Amniotic stem cell (primary cell): ENCODE data around the gene MYPOP.
A peak's percentile ranks its signal among the peaks of the same experiment; 100 is the strongest.
"Not testable (repeated sequence)": the region's sequence is repeated elsewhere in the genome, so short reads cannot be mapped to it uniquely, and the experiment has no call there.

Source experiments
- DNase-seq: peaks from one replicate; lab custom pipeline; 2025; lab: John Stamatoyannopoulos, UW

The MYPOP gene

DNA sequence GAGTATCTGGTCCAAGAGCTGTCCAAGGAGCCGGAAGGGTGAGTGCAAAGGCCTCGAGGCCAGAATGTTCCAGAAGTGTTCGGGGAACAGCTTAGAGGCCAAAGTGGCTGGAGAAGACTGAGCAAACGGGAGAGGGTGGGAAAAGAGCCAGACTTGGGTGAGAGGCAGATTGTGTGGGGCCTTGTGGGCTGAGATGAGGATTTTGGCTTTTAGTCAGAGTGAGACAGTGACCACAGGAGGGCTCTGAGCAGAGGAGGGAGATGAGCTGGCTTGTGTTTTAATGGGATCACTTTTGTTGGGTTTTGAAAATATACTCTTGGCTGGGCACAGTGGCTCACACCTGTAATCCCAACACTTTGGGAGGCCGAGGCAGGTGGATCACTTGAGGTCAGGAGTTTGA lies 6.5 kb upstream of the MYPOP start:
- no peak for DNase-seq

DNA sequence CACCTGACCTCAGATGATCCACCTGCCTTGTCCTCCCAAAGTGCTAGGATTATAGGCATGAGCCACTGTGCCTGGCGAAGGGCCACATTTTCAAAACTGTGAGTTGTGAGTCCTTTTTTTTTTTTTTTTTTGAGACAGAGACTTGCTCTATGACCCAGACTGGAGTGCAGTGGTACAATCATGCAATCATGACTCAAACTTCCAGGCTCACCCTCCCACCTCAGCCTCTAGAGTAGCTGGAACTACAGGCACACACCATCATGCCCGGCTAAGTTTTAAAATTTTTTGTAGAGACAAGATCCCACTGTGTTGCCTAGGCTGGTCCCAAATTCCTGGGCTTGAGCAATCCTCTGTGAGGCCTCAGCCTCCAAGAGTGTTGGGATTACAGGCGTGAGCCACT lies 3.8 kb upstream of the MYPOP start:
- DNase-seq, result no peak

- DNase-seq, result no peak
Measured at GRCh38 chr19:45905011-45905410, 2.6 kb upstream of the MYPOP start.

DNA sequence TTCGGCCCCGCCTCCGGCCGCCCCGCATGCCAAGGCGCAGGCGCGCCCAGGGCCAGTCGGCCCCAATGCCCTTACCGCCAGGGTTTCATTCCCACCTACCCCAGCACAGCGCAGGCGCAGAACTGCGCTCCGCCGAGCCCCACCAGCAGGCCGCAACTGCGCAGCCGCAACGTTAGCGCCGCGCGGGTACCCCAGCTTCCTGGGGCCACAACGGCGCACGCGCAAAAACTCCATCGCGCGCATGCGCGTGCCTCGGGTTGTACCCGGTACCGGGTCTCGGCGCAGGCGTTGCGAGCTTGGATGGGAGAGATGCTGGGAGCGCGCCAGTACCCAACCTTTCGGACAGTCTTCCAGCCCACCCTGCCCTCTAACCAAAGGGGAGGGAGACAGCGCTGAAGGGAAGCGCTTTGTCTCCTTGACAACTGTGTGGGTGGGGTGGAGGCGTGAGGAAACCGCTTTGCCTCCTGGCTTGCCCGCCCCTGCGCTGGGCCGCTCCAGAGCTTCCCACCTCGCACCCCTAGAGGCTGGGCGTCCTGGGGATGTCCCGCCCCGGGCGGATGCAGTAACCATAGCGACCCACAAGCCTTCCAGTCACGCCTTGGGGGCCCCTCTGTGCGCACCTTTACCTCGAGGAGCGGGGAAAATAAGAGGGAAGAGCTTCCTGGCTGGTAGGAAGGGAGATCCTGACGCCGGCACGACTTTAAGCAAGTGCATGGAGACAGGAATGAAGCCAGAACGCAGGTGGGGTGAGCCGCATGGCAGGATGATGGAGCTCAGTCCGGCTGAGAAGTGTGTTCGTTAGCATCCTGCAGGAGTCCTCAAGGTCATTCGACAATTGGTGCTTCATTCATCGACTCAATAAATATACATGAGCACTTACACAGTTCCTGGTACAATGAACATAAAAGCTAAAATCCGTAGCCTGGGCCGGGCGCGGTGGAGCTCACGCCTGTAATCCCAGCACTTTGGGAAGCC lies 525 bp upstream of the MYPOP start:
- DNase-seq, result peak; percentile 92

- DNase-seq, result peak; percentile 11
Measured at GRCh38 chr19:45901432-45901911, 941 bp downstream of the MYPOP start.

- no peak for DNase-seq
Measured at GRCh38 chr19:45900738-45901431, 1.5 kb downstream of the MYPOP start.

DNA sequence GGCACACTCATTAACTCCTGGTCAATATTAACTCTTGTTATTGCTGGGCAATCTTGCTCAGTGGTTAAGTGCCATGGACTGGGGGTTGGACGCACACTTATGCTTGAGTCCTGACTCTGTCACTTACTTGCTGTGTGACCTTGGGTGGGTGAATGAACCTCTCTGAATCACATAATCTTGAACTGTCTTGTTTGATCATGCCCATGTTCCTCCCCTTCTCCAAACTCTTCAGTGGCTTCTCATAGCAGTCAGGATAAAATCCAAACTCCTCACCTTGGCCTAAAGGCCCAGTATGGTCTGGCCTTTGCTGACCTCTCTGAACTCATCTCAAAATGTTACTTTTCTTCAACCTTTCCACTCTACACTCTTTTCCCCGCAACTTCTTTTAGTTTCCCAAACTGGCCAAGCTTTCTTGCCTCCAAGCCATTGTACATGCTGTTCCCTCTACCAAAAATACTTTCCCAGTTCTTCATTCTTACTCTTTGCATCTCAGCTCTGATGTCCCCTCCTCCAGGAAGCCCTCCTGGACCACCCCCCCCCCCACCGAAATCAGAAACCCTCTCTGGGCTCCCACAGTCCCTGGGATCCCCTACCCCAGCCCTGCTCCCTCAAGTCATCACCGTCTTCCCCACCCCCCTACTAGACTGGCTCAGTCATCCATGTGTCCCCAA lies 2.4 kb downstream of the MYPOP start:
- DNase-seq, result no peak

- no peak for DNase-seq
Measured at GRCh38 chr19:45899253-45899652, 3.2 kb downstream of the MYPOP start.

GRCh38 chr19:45897261-45897812 lies 5.1 kb downstream of the MYPOP start:
- no peak for DNase-seq

- not testable (repeated sequence) for DNase-seq
Measured at GRCh38 chr19:45895983-45896599, 6.3 kb downstream of the MYPOP start.

- no peak for DNase-seq
Measured at GRCh38 chr19:45895519-45895972, 6.9 kb downstream of the MYPOP start.

DNA sequence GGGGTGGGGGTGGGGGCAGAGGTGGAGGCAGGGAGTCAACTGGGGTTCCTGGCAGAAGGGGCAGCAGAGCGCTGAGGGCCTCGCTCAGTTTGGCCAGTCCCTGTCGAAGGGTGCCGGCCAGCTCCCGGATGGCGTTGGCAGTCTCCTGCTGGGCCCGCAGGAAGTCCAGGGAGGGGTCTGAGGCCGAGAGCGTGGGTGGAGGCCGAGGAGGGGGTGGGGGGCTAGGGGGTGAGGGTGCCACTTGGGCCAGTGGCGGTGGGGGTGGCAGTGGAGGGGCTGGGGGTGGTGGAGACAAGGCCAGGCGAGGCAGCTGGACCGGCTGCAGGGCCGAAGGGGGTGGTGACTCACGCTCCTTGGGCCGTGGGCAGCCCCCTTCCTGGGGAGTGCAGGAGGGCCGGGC lies 11.5 kb downstream of the MYPOP start:
- no peak for DNase-seq

GRCh38 chr19:45889210-45889885 lies 13.1 kb downstream of the MYPOP start:
- no peak for DNase-seq

DNA sequence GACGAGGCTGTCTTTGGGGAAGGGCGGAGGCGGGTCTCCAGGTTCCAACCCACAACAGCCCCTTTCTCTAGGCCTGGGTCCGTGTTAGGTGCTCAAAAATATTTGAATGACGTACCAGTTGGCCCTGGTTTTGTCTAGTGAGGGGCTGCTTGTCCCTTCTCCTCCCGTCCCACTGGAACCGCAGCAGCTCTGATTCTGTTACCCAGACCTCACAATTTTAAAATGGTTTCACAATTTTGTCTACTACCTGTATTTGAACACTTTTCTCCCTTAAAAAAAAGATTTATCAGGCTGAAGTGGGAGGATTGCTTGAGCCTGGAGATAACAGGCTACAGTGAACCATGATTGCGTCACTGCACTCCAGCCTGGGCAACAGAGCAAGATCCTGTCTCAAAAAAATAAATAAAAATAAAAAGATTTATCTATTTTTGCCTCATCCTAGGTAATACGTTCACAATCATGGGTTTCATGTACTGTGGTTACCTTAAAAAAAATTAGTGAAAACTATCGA lies 15.2 kb downstream of the MYPOP start:
- no peak for DNase-seq

GRCh38 chr19:45886427-45887199 lies 15.8 kb downstream of the MYPOP start:
- peak; percentile 93 for DNase-seq

- DNase-seq, result peak; percentile 83
Measured at GRCh38 chr19:45885556-45886426, 16.6 kb downstream of the MYPOP start, which contains the start of gene IRF2BP1. IRF2BP1 (minus strand) TSS chr19:45886141; CDS start chr19:45885774, 367 bp downstream.

DNA sequence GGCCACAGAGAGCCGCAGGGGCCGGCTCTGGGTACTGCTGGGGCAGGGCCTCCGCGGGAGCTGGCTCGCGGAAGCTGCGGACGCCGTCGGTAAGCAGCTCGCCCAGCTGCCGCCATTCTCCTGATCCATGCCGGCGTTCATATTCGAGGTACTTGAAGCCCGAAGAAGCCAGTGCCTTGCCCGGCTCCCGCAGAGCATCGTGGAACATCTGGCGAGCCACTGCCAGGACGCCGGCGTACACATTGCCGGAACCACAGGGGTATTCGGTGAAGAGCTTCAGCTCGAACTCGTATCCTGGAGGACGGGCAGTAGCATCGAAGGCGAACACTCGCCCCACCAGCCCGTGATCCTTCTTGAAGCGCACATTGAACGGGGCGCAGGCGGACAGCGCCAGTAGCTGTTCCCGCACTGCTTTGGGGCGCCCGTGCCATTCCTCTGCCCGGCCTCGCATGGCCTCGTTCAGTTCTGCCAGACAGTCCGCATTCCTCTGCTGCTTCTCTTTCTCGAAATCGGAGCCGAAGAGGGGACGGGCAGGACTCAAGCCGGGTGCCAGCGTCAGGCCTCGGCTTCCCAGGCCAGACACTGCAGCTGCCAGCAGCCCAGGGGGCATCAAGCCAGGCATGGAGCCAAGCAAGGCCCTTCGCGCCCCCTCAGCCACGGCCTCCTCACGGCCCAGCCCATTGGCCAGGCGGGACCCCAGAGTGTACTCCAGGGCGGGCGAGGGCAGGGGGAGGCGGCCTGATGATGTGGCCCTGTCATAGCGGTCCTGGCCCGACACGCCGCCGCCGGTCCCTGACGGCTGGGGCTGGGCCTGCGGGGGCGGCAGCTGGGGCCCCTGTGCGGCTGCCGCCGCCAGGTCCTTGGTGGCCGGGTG lies 17.5 kb downstream of the MYPOP start:
- no peak for DNase-seq
